GM12892 (cell line): Measurements from ENCODE around the gene NAA60.

ENCODE experiments used
- POLR2A ChIP-seq: IDR thresholded peaks from 2 replicates; pipeline ENCODE4 v1.6.1; 2011; ENCODE audit warnings: low read depth, low read length, control low read depth
- TAF1 ChIP-seq: IDR thresholded peaks from 2 replicates; pipeline ENCODE4 v1.6.1; 2011; ENCODE audit warnings: low read depth, mild to moderate bottlenecking, control low read depth, low read length, borderline replicate concordance

- TF ChIP-seq POLR2A (no peak), TAF1 (no peak)
These were observed 22.6 kb downstream of the NAA60 start for GRCh38 chr16:3465911-3466584.
